Measurements from ENCODE around the gene ARHGAP31. TPM values are rescaled to one million over a fixed set of nuclear protein-coding genes. Genes with fewer than 3 reads are reported as not detected.
A peak's percentile ranks its signal among the peaks of the same experiment; 100 is the strongest.
"Not testable (repeated sequence)": the region's sequence is repeated elsewhere in the genome, so short reads cannot be mapped to it uniquely, and the experiment has no call there.

Gene ARHGAP31
- total and polyA plus RNA-seq, 3 experiments from 2014 or later: 3.4 to 25.8 (median 24.2) TPM

DNA sequence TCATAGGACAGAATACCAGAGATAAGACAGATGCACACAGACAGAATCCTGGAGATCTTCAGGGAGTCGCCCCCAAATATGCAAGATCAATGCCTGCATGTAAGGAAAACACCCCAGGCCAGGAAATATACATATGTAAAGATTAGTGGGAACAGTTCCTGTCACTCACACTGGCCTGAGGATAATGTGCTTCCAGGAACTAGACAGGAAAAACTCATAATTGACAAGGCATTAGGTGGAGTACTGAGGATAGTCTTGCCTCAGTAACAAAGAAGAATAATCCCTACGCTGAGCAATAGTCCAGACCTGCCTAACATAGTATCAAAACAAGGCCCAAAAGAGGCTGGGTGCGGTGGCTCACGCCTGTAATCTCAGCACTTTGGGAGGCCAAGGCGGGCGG is 33.1 kb upstream of the ARHGAP31 start:
- no peak for DNase-seq
- ChIA-PET CTCF (interaction anchor here (1.0 kb wide), 1 partner anchor 20 kb away, joined by 3 read pairs; no protein-coding TSS in a partner anchor), POLR2A (no interaction called here)
- Histone ChIP-seq H3K36me3 (ENCODE audit: insufficient read depth, low read length) (no peaks in the 10 kb centered on the region), H3K4me3 (ENCODE audit: low read length) (no peak overlapping the region), H3K27me3 (ENCODE audit: insufficient read depth, low read length, poor library complexity, severe bottlenecking) (no peaks in the 10 kb centered on the region), H3K9me3 (ENCODE audit: low read length) (no peaks in the 10 kb centered on the region), H3K4me1 (ENCODE audit: insufficient read depth, low read length) (no peaks in the 10 kb centered on the region), H3K27ac (ENCODE audit: low read depth, low read length) (no peak overlapping the region)
- H3K36me3 Mint-ChIP-seq: no peaks in the 10 kb centered on the region
- H3K27me3 Mint-ChIP-seq: peaks cover 11 to 32% of the 10 kb centered on the region in 2 donors
- no peak overlapping the region for H3K27ac Mint-ChIP-seq
- H3K4me3 Mint-ChIP-seq: no peak overlapping the region
- H3K9me3 Mint-ChIP-seq: no peaks in the 10 kb centered on the region
- H3K4me1 Mint-ChIP-seq: peaks cover 0 to 1% (median 0%) of the 10 kb centered on the region in 3 donors

DNA sequence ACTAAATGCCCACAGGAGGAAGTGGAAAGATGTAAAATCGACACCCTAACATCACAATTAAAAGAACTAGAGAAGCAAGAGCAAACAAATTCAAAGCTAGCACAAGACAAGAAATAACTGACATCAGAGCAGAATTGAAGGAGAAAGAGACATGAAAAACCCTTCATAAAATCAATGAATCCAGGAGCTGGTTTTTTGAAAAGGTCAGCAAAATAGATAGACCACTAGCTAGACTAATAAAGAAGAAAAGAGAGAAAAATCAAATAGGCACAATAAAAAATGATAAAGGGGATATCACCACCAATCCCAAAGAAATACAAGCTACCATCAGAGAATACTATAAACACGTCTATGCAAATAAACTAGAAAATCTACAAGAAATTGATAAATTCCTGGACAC is 24.0 kb upstream of the ARHGAP31 start:
- H3K27me3 Mint-ChIP-seq; H3K27ac ChIP-seq (ENCODE audit: low read depth, low read length); DNase-seq; POLR2A ChIA-PET; H3K4me3 Mint-ChIP-seq; H3K4me1 ChIP-seq (ENCODE audit: insufficient read depth, low read length); H3K36me3 ChIP-seq (ENCODE audit: insufficient read depth, low read length); H3K9me3 ChIP-seq (ENCODE audit: low read length); H3K27ac Mint-ChIP-seq; H3K9me3 Mint-ChIP-seq; H3K27me3 ChIP-seq (ENCODE audit: insufficient read depth, low read length, poor library complexity, severe bottlenecking); H3K4me1 Mint-ChIP-seq; H3K4me3 ChIP-seq (ENCODE audit: low read length): not testable (repeated sequence)
- CTCF ChIA-PET: interaction anchor here (1.1 kb wide), 1 partner anchor 80 kb away, joined by 3 read pairs; no protein-coding TSS in a partner anchor
- peaks cover 0 to 11% (median 4%) of the 10 kb centered on the region in 3 donors for H3K36me3 Mint-ChIP-seq

DNA sequence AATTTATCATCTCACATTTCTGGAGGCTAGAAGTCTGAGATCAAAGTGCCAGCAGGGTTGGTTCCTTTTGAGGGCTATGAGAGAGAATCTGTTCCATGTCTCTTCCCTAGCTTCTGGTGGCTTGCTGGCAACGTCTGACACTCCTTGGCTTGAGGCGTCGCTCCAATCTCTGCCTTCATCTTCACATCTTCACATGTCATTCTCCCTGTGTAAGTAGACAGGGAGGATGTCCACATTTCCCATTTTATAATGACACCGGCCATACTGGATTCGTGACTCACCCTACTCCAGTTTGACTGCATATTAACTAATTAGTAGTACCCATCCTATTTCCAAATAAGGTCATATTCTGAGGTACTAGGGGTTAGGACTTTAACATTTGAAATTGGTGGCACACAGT is 17.5 kb upstream of the ARHGAP31 start:
- Mint-ChIP-seq H3K4me3 (no peak overlapping the region), H3K27ac (no peak overlapping the region), H3K9me3 (peaks cover under 1 to 2% (median 2%) of the 10 kb centered on the region in 5 donors), H3K4me1 (peaks cover 0 to 7% (median 0%) of the 10 kb centered on the region in 3 donors), H3K36me3 (peaks cover 0 to 3% (median under 1%) of the 10 kb centered on the region in 3 donors), H3K27me3 (no peaks in the 10 kb centered on the region)
- H3K4me1 ChIP-seq (ENCODE audit: insufficient read depth, low read length): no peaks in the 10 kb centered on the region
- no peak for DNase-seq
- H3K27ac ChIP-seq (ENCODE audit: low read depth, low read length): no peak overlapping the region
- CTCF ChIA-PET: interaction anchor here (1.8 kb wide), 1 partner anchor 112 kb away, joined by 6 read pairs; no protein-coding TSS in a partner anchor
- H3K9me3 ChIP-seq (ENCODE audit: low read length): no peaks in the 10 kb centered on the region
- H3K4me3 ChIP-seq (ENCODE audit: low read length): no peak overlapping the region
- no peaks in the 10 kb centered on the region for H3K36me3 ChIP-seq (ENCODE audit: insufficient read depth, low read length)
- POLR2A ChIA-PET: no interaction called here
- H3K27me3 ChIP-seq (ENCODE audit: insufficient read depth, low read length, poor library complexity, severe bottlenecking): no peaks in the 10 kb centered on the region

- Mint-ChIP-seq H3K36me3 (peaks cover 2 to 18% (median 7%) of the 10 kb centered on the region in 3 donors), H3K4me1 (peaks cover 0 to 7% (median 0%) of the 10 kb centered on the region in 3 donors), H3K27ac (no peak overlapping the region), H3K4me3 (no peak overlapping the region), H3K27me3 (no peaks in the 10 kb centered on the region), H3K9me3 (peaks cover 14 to 19% (median 17%) of the 10 kb centered on the region in 5 donors)
- no peak for DNase-seq
- Histone ChIP-seq H3K27me3 (ENCODE audit: insufficient read depth, low read length, poor library complexity, severe bottlenecking) (no peaks in the 10 kb centered on the region), H3K4me3 (ENCODE audit: low read length) (no peak overlapping the region), H3K27ac (ENCODE audit: low read depth, low read length) (no peak overlapping the region), H3K9me3 (ENCODE audit: low read length) (no peaks in the 10 kb centered on the region), H3K4me1 (ENCODE audit: insufficient read depth, low read length) (no peaks in the 10 kb centered on the region), H3K36me3 (ENCODE audit: insufficient read depth, low read length) (no peaks in the 10 kb centered on the region)
- POLR2A ChIA-PET: no interaction called here
- CTCF ChIA-PET: no interaction called here
Observed at GRCh38 chr3:119279101-119279554, 15.1 kb upstream of the ARHGAP31 start.

DNA sequence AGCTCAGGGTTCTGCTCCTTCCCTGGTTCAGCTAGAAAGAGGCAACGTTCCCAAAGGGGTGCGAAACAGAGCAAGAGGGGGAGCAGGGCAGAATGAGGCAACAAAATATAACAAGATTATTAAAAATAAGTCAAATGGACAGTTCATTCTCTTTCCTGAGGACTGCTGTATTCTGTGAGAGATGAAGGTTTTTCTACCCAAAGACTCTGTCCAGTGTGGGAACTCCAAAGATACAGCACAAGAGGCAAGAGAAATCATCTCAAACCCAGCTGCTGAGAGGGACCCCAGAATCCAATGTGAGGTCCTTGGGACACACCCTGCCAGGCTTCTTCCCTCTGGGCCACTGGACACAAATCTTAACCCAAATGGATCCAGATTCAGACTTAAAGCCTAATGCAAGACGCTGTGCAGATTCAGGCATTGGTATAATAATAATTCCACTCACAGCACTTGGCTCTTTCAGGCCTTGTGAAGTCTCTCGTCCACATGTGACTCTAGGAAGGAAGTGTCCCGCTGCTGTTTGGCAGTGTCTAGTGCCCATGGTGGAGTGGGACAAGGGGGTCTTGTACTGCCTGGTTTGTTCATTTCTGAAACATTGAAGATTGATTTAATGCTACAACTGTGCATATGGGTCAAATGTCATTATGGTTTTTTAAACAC is 14.5 kb upstream of the ARHGAP31 start:
- peaks cover 14 to 19% (median 18%) of the 10 kb centered on the region in 5 donors for H3K9me3 Mint-ChIP-seq
- Histone ChIP-seq H3K4me3 (ENCODE audit: low read length) (no peak overlapping the region), H3K27ac (ENCODE audit: low read depth, low read length) (no peak overlapping the region), H3K4me1 (ENCODE audit: insufficient read depth, low read length) (no peaks in the 10 kb centered on the region), H3K9me3 (ENCODE audit: low read length) (no peaks in the 10 kb centered on the region), H3K27me3 (ENCODE audit: insufficient read depth, low read length, poor library complexity, severe bottlenecking) (no peaks in the 10 kb centered on the region), H3K36me3 (ENCODE audit: insufficient read depth, low read length) (no peaks in the 10 kb centered on the region)
- no peaks in the 10 kb centered on the region for H3K27me3 Mint-ChIP-seq
- H3K36me3 Mint-ChIP-seq: peaks cover 2 to 18% (median 7%) of the 10 kb centered on the region in 3 donors
- H3K27ac Mint-ChIP-seq: no peak overlapping the region
- ChIA-PET POLR2A (no interaction called here), CTCF (no interaction called here)
- peaks cover 0 to 3% (median 0%) of the 10 kb centered on the region in 3 donors for H3K4me1 Mint-ChIP-seq
- H3K4me3 Mint-ChIP-seq: no peak overlapping the region
- DNase-seq: no peak

- Histone ChIP-seq H3K27ac (ENCODE audit: low read depth, low read length) (no peak overlapping the region), H3K4me3 (ENCODE audit: low read length) (no peak overlapping the region), H3K36me3 (ENCODE audit: insufficient read depth, low read length) (no peaks in the 10 kb centered on the region), H3K4me1 (ENCODE audit: insufficient read depth, low read length) (peaks cover 16% of the 10 kb centered on the region), H3K9me3 (ENCODE audit: low read length) (no peaks in the 10 kb centered on the region), H3K27me3 (ENCODE audit: insufficient read depth, low read length, poor library complexity, severe bottlenecking) (no peaks in the 10 kb centered on the region)
- peaks cover 1 to 12% (median 8%) of the 10 kb centered on the region in 3 donors for H3K36me3 Mint-ChIP-seq
- H3K4me1 Mint-ChIP-seq: peaks cover 15 to 19% (median 17%) of the 10 kb centered on the region in 3 donors
- ChIA-PET POLR2A (no interaction called here), CTCF (no interaction called here)
- H3K27ac Mint-ChIP-seq: no peak overlapping the region
- H3K9me3 Mint-ChIP-seq: peaks cover 5 to 22% (median 18%) of the 10 kb centered on the region in 5 donors
- DNase-seq: no peak
- H3K4me3 Mint-ChIP-seq: no peak overlapping the region
- peaks cover 4 to 7% of the 10 kb centered on the region in 2 donors for H3K27me3 Mint-ChIP-seq
Observed at GRCh38 chr3:119288669-119289403, 5.3 kb upstream of the ARHGAP31 start.

DNA sequence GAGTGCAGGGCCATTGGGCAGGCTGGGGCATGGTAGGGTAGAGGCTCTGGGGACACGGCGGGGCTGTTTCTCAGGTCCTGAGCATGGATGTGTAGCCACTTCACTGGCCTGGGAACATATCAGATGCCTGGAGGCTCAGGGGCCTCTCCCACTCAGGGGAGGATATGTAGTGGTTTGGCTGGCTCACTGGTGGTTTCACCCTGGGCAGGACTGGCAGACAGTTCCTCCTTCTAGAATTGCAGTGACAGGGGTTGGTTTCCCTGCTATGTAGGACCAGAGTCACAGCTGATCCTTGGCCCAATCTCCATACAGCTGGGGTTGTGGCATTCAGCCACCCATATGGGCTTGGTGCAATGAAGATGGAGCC is 4.8 kb upstream of the ARHGAP31 start:
- no peak for DNase-seq
- H3K27me3 ChIP-seq (ENCODE audit: insufficient read depth, low read length, poor library complexity, severe bottlenecking): no peaks in the 10 kb centered on the region
- Mint-ChIP-seq H3K27ac (peak overlapping the region in 1 of 8 donors; percentile 12), H3K36me3 (peaks cover 5 to 10% (median 8%) of the 10 kb centered on the region in 3 donors), H3K4me1 (peaks cover 15 to 21% (median 18%) of the 10 kb centered on the region in 3 donors), H3K9me3 (peaks cover 6 to 20% (median 17%) of the 10 kb centered on the region in 5 donors), H3K27me3 (peaks cover 7 to 8% of the 10 kb centered on the region in 2 donors), H3K4me3 (no peak overlapping the region)
- no peak overlapping the region for H3K27ac ChIP-seq (ENCODE audit: low read depth, low read length)
- no peaks in the 10 kb centered on the region for H3K9me3 ChIP-seq (ENCODE audit: low read length)
- ChIA-PET CTCF (no interaction called here), POLR2A (interaction anchor here (0.7 kb wide), 1 partner anchor 46 kb away, joined by 3 read pairs; no protein-coding TSS in a partner anchor)
- peaks cover 16% of the 10 kb centered on the region for H3K4me1 ChIP-seq (ENCODE audit: insufficient read depth, low read length)
- no peaks in the 10 kb centered on the region for H3K36me3 ChIP-seq (ENCODE audit: insufficient read depth, low read length)
- no peak overlapping the region for H3K4me3 ChIP-seq (ENCODE audit: low read length)

GRCh38 chr3:119290613-119291012 is 3.6 kb upstream of the ARHGAP31 start:
- peaks cover 24% of the 10 kb centered on the region for H3K4me1 ChIP-seq (ENCODE audit: insufficient read depth, low read length)
- Mint-ChIP-seq H3K36me3 (peaks cover 6 to 10% (median 8%) of the 10 kb centered on the region in 3 donors), H3K27me3 (peaks cover 7 to 10% of the 10 kb centered on the region in 2 donors), H3K4me3 (peak overlapping the region in 1 of 7 donors; percentile 60), H3K27ac (peak overlapping the region in 3 of 8 donors; percentile 13 to 67 (median 19)), H3K4me1 (peaks cover 21 to 30% (median 22%) of the 10 kb centered on the region in 3 donors), H3K9me3 (peaks cover 6 to 20% (median 15%) of the 10 kb centered on the region in 5 donors)
- H3K27ac ChIP-seq (ENCODE audit: low read depth, low read length): no peak overlapping the region
- no peaks in the 10 kb centered on the region for H3K36me3 ChIP-seq (ENCODE audit: insufficient read depth, low read length)
- H3K4me3 ChIP-seq (ENCODE audit: low read length): no peak overlapping the region
- CTCF ChIA-PET: interaction anchor here (0.9 to 2.1 kb wide), 2 partner anchors 10 to 50 kb away, joined by 3 to 8 read pairs; partner anchors contain the start of gene B4GALT4
- DNase-seq: no peak
- H3K9me3 ChIP-seq (ENCODE audit: low read length): no peaks in the 10 kb centered on the region
- H3K27me3 ChIP-seq (ENCODE audit: insufficient read depth, low read length, poor library complexity, severe bottlenecking): no peaks in the 10 kb centered on the region
- POLR2A ChIA-PET: no interaction called here

All from CD8-positive, alpha-beta memory T cell (primary cell).